ENCODE measurements around the gene NDUFS6. TPM values are rescaled to one million over a fixed set of nuclear protein-coding genes. Genes with fewer than 3 reads are reported as not detected.

NDUFS6 gene
- polyA plus RNA-seq, 3 donors from 2014 or later = 75.8 to 96.0 (median 89.8) TPM

DNA sequence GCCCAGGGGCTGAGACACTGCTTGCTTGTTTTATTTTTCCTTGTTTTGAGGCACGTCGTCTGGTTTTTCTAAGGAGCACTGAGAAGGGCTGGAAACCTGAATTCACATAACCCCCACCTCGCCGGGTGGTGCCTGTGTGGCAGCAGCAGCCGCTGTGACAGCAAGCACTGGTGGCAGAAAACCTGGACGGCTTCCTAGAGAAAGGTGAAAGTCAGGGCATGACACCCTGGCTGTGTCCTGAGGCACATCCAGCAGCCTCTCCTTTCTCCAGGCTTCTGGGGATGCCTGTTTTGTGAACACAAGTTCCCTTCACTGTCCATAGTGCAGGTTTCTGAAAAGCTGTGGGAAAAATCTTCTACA is 30.8 kb upstream of the NDUFS6 start:
- no peak overlapping the region for H3K27ac Mint-ChIP-seq
- H3K9me3 Mint-ChIP-seq = no peaks in the 10 kb centered on the region
- H3K4me3 Mint-ChIP-seq = no peak overlapping the region
- no peaks in the 10 kb centered on the region for H3K4me1 Mint-ChIP-seq
- H3K27me3 Mint-ChIP-seq (ENCODE audit: low read depth in 3 of 3) = peaks cover 2 to 6% (median 4%) of the 10 kb centered on the region in 3 donors
- DNase-seq = no peak
- H3K36me3 Mint-ChIP-seq = no peaks in the 10 kb centered on the region

DNA sequence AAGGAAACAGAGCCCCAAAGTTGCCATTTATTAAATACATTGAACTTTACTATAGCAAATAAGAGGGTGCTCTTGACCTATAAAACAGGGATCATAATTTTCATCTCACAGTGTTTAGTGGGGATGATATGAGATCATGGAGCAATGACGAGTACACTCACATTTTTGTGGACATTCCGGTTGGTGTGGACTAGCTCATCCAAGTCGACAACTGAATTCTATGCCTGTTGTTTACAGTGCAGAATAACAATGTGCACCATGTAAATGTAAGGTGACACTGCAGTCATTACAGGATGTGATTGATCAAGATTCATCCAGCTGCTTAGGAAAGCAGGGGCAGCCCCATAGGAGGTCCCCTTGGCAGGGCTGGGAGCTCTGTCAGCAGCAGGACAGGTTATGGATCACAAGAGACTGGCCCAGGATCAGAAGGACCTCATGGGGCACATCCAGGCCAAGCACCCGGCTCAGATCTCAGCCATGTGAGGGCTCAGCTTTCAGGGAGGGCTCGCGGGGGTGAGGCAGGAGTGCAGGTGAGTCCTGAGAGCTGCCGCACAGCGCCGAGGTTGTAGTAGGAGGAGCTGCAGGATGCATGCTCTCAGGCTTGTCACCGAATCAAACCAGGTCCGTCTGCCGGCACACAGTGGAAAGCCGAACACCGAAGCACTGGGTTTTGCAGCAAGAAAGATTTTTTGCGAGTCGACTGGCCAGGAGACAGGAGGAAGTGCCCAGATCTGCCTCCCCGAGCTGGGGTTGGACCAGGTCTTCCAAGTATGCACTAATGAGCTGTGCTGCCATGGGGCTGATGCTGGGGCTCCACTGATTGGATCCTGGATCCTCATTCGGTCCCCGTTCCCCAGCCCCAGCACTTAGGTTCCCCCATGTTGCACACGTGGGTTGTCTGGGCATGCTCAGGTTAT is 29.8 kb upstream of the NDUFS6 start:
- H3K27ac Mint-ChIP-seq = no peak overlapping the region
- peaks cover 2 to 7% (median 4%) of the 10 kb centered on the region in 3 donors for H3K27me3 Mint-ChIP-seq (ENCODE audit: low read depth in 3 of 3)

DNA sequence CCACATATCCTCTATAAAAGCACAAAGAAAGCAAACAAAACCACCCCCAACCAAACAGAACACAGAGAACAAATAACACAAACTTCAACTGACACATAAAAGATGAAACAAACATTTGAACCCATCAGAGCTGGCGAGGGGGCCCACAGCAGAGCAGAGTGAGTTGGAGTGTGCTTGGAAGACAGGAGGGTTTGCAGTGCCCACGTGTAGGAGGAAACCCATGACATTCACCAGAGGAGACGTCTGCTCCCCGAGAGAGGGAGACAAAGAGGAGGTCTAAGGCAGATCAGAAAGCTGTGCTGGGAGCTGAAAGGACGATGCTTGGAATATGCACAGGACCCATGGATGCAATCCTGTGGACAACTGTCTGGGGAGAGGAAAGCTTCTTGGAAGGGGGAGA is 28.6 kb upstream of the NDUFS6 start:
- Mint-ChIP-seq H3K4me1 (no peaks in the 10 kb centered on the region), H3K4me3 (no peak overlapping the region), H3K27me3 (ENCODE audit: low read depth in 3 of 3) (peaks cover 2 to 9% (median 4%) of the 10 kb centered on the region in 3 donors), H3K9me3 (no peaks in the 10 kb centered on the region), H3K36me3 (no peaks in the 10 kb centered on the region), H3K27ac (no peak overlapping the region)
- DNase-seq = no peak

More for the DNA sequence above, 29.8 kb upstream of the NDUFS6 start:
- no peak overlapping the region for H3K4me3 Mint-ChIP-seq
- DNase-seq = no peak
- H3K4me1 Mint-ChIP-seq = no peaks in the 10 kb centered on the region
- no peaks in the 10 kb centered on the region for H3K36me3 Mint-ChIP-seq
- H3K9me3 Mint-ChIP-seq = no peaks in the 10 kb centered on the region

DNA sequence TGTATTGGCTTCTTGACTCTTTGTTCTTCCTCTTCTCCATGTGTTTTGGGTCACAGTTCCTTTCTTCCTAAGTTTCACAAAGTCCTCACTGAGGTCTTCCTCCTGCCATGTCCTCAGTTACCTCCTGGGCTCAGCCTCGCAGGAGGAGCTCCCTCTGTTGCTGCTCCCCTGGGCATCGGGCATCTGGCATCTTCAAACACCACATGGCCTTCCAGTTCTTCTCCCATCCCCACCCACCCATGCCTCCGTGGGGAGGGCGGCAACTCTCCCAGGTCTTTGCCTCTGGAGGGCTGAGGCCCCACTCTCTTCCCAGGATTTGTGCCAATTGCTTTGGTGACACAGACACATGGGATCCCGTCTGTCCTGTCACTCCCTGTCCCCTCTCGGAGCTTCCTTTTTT is 24.4 kb upstream of the NDUFS6 start:
- no peak overlapping the region for H3K27ac Mint-ChIP-seq
- H3K4me1 Mint-ChIP-seq = no peaks in the 10 kb centered on the region
- no peak overlapping the region for H3K4me3 Mint-ChIP-seq
- DNase-seq = no peak
- no peaks in the 10 kb centered on the region for H3K36me3 Mint-ChIP-seq
- H3K27me3 Mint-ChIP-seq (ENCODE audit: low read depth in 3 of 3) = peaks cover 2 to 10% (median 4%) of the 10 kb centered on the region in 3 donors
- H3K9me3 Mint-ChIP-seq = no peaks in the 10 kb centered on the region

DNA sequence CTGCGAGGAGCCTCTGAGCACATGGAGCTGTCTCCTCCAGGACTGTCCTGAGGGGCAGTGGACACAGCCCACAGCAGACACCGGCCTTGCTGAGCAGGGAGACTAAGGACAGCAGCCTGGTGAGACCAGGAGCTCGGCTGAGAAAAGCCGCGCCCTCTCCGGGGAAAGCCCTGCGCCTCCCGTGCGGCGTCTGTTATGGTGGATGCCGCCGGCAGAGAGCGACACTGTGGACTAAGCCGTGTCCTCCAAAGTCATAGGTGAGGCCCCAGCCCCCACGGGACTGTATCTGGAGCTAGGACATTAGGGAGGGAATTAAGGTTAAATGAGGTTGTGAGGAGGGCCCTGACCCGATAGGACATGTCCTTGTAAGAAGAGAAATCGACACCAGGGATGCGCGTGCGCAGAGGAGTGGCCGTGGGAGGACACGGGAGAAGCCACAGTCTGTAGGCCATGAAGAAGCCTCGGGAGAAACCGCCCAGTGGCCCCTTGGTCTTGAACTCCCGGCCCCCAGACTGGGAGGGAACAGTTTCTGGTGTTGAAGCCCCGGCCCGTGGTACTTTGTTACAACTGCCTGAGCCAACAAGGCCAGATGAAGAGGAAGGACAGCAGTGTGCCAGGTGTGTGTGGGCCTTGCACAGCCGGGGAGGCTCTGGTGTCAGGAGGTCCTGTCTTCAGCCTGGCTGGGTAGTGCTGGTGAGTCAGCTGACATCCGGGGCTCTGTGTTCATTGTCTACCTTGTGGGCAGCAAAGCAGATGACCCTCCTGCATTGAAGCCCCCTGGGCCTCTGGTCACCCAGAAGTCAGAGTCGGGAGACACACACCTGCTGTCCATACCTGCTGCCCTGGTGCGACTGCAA is 23.7 kb upstream of the NDUFS6 start:
- Mint-ChIP-seq H3K4me1 (no peaks in the 10 kb centered on the region), H3K4me3 (no peak overlapping the region), H3K9me3 (no peaks in the 10 kb centered on the region), H3K27ac (no peak overlapping the region), H3K36me3 (no peaks in the 10 kb centered on the region), H3K27me3 (ENCODE audit: low read depth in 3 of 3) (peaks cover 2 to 10% (median 4%) of the 10 kb centered on the region in 3 donors)
- DNase-seq = no peak

DNA sequence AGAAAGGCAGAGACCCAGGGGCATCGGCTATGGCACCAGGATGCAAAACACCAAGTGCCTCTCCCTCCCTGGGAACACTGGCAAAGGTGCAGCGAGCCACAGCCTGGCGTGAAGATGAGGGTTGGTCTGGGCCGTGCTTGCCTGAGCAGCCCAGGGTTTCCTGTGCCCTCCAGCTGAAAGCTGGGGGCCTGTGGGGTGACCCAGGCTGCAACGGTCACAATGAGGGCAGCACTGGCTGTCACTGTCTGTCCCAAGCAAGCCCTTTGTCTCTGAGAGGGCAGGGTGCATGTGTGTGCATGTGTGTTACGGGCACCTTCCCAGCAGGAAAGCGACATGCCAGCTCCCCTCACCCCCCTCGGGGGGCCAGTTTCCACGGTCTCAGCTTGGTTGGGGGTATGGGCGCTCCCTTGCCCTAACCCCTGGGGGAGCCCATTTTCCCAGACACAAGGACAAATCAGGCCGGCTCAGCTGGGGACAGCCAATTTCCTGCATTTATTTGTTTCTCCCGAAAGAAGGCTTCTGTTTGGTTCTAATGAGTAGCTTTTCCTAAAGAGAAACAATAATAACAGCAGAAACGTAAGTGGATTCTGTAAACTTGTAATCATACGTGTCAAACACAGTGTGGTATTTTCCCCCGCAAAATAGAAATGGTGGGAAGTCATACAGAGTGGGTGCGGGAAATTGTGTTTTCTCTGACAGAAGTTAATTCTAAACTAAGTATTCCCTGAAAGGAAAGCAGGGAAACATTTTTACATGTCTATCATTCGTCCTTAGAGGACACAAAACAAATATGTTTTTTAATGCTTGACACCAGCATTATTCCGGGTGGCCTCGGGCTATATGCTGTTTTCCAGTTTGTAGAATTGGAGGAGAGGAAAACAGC is 22.8 kb upstream of the NDUFS6 start:
- H3K36me3 Mint-ChIP-seq = no peaks in the 10 kb centered on the region
- no peaks in the 10 kb centered on the region for H3K4me1 Mint-ChIP-seq
- peak overlapping the region in 1 of 6 donors; percentile 42 for H3K27ac Mint-ChIP-seq
- peaks cover 2 to 7% (median 4%) of the 10 kb centered on the region in 3 donors for H3K27me3 Mint-ChIP-seq (ENCODE audit: low read depth in 3 of 3)
- DNase-seq = no peak
- no peaks in the 10 kb centered on the region for H3K9me3 Mint-ChIP-seq
- no peak overlapping the region for H3K4me3 Mint-ChIP-seq

DNA sequence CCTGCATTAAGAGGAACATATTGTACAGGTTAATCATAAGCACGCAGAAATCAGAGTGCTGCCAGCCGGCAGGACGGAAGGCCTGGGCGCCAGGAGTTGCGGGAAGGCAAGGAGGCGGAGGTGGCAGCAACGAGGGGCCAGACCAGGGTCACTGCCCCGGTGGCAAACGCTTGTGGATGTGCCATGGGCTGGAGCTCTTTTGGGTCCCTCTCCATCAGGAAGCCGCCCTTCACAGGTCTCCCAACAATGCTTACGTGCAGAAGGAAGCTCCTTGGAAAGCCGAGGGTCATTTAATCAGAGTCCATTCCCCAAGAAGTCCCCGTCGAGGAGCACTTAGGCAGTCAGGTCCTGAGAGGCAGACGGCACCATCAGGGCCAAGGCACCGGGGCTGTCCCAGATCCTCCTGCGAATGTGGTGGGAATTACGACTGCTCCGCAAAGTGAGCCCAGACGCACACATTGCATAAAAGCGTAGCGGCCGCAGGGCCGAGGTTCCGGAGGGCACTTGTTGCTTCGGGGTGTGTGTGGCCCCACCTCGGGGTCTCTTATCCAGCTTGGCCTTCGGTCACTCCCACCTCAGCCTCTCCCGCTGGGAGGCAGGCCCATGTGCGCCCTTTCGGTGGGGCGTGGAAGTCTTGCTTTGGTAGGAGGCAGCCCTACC is 22.1 kb upstream of the NDUFS6 start:
- DNase-seq = no peak
- peak overlapping the region in 1 of 6 donors; percentile 42 for H3K27ac Mint-ChIP-seq
- H3K4me1 Mint-ChIP-seq = no peaks in the 10 kb centered on the region
- peaks cover 2 to 6% (median 4%) of the 10 kb centered on the region in 3 donors for H3K27me3 Mint-ChIP-seq (ENCODE audit: low read depth in 3 of 3)
- H3K9me3 Mint-ChIP-seq = no peaks in the 10 kb centered on the region
- H3K4me3 Mint-ChIP-seq = no peak overlapping the region
- H3K36me3 Mint-ChIP-seq = no peaks in the 10 kb centered on the region

DNA sequence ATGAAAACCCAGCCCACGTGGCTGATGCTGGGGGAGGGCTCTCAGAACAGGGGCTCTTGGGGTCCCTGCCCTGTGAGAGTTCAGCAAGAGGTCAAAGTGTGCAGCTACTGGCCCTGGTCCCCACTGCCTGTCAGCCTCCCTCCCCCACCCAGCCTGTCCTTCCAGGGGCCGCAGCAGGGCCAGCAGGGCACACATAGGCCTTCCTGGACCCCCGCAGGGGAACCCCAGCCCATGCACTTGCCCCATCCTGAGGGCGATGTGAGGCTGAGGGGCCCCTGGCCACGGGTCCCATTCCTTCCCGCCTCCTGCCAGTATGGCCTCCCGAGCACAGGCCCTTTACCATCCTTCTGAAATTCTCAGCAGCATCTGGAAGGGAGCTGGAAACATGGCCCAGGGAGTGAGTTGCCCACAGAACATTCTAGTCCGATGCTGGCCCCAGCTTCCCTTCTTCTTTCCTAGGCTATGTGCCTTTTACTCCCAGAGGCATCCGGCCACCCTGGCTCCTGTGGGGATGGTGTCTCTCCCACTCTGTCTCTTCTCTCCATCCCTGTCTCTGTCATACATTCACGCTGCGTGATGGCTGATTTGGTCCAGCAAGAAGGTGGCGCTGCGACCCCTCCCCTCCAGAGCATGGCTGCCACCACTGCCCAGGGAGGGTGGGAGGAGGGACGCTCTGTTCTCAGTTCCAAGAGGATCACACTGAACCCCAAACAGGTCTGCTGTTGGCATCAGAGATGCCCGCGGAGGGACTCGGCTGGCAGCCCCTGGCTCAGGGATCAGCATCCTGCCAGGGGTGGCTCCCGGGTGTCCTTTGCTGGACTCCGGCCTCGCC is 21.2 kb upstream of the NDUFS6 start:
- H3K36me3 Mint-ChIP-seq = no peaks in the 10 kb centered on the region
- H3K27me3 Mint-ChIP-seq (ENCODE audit: low read depth in 3 of 3) = peaks cover 2 to 8% (median 6%) of the 10 kb centered on the region in 3 donors
- H3K4me1 Mint-ChIP-seq = no peaks in the 10 kb centered on the region
- H3K4me3 Mint-ChIP-seq = no peak overlapping the region
- H3K27ac Mint-ChIP-seq = no peak overlapping the region
- no peaks in the 10 kb centered on the region for H3K9me3 Mint-ChIP-seq
- DNase-seq = no peak

DNA sequence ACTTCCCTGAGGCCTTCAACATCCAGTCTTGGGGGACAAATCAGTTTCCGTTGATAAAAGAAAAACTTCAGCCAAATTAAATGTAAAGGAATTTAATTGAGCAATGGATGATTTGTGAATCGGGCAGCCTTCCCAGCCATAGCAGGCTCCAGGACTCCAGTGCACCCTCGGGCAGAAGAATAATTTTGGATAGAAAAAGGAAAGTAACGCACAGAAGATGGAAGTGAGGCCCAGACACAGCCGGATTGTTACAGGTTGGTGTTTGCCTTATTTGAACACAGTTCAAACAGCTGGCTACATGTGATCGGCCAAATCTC is 20.6 kb upstream of the NDUFS6 start:
- peaks cover 0 to 9% (median 7%) of the 10 kb centered on the region in 3 donors for H3K27me3 Mint-ChIP-seq (ENCODE audit: low read depth in 3 of 3)
- no peak for DNase-seq
- no peaks in the 10 kb centered on the region for H3K36me3 Mint-ChIP-seq
- no peak overlapping the region for H3K27ac Mint-ChIP-seq
- no peaks in the 10 kb centered on the region for H3K9me3 Mint-ChIP-seq
- no peak overlapping the region for H3K4me3 Mint-ChIP-seq
- no peaks in the 10 kb centered on the region for H3K4me1 Mint-ChIP-seq

DNA sequence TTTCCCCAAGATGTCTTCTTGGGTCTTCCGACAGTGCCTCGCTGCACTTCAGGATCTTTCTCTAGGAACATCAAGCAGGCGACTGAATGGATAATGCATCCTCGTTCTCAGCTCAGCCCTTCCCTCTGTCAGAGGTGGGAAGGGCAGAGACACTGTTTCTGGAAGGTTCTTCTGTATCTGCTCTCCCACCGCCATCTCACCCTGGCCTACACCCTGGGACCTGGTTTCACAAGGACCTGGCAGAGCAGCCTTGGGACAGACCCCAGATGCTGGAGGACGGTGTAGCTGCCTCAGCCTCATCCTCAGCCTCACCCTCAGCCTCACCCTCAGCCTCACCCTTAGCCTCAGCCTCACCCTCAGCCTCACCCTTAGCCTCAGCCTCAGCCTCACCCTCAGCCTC is 20.1 kb upstream of the NDUFS6 start:
- peaks cover 0 to 12% (median 6%) of the 10 kb centered on the region in 3 donors for H3K27me3 Mint-ChIP-seq (ENCODE audit: low read depth in 3 of 3)
- H3K36me3 Mint-ChIP-seq = no peaks in the 10 kb centered on the region
- no peaks in the 10 kb centered on the region for H3K9me3 Mint-ChIP-seq
- H3K27ac Mint-ChIP-seq = peak overlapping the region in 1 of 6 donors; percentile 35
- no peak for DNase-seq
- no peaks in the 10 kb centered on the region for H3K4me1 Mint-ChIP-seq
- no peak overlapping the region for H3K4me3 Mint-ChIP-seq

DNA sequence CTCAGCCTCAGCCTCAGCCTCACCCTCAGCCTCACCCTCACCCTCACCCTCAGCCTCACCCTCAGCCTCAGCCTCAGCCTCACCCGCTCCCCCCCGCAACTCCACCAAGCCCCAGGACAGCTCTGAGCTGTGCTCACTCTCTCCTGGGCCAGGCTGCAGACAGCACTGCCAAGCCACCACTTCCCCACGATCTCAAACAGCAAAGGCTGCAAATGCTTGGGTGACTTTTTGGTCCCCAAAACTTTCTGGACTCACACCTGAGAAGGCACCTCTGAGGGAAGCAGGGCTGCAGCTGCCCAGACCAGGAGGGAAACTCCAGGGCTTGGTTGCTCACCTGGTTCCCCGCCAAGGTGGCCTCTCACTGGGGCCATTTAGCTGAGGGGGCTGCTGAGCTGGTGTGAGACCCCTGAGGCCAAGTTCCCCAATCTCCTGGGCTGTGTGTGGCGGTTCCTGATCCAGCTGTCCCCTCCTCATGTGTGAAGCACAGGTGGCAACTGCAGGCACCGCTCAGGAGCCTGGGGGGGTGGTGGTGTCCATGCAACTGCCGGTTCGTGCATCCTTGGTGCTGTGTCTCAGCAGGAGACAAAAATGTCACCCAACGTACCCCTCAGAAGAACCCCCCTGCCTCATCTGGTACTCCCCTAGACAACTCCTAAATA is 19.4 kb upstream of the NDUFS6 start:
- Mint-ChIP-seq H3K4me1 (no peaks in the 10 kb centered on the region), H3K4me3 (no peak overlapping the region), H3K9me3 (no peaks in the 10 kb centered on the region), H3K27ac (peak overlapping the region in 3 of 6 donors; percentile 4 to 83 (median 62)), H3K27me3 (ENCODE audit: low read depth in 3 of 3) (peaks cover 0 to 12% (median 5%) of the 10 kb centered on the region in 3 donors), H3K36me3 (no peaks in the 10 kb centered on the region)
- no peak for DNase-seq

All from immature natural killer cell (primary cell).